Loucy (cell line): ENCODE measurements around the gene TECPR2.

Experiments used
- H2AFZ ChIP-seq: fragments of 200-600 bp; sonication (generic); 2 replicates; pipeline ENCODE4 v1.6.0; 2016; ENCODE audit warnings: antibody characterized with exemption, mild to moderate bottlenecking, low read length, moderate library complexity
- H3F3A ChIP-seq: fragments of 200-600 bp; 2 replicates; pipeline ENCODE4 v1.6.0; 2016; ENCODE audit warnings: antibody characterized with exemption, low read depth, mild to moderate bottlenecking
- H3K27me3 ChIP-seq: fragments of 200-600 bp; sonication (generic); 2 replicates; pipeline ENCODE4 v1.6.1; 2014; ENCODE audit warnings: low read length, mild to moderate bottlenecking; ENCODE audit not compliant: insufficient read depth, poor library complexity, severe bottlenecking
- H3K36me3 ChIP-seq: fragments of 200-600 bp; sonication (generic); 2 replicates; pipeline ENCODE4 v1.6.1; 2016; ENCODE audit warnings: low read length; ENCODE audit not compliant: insufficient read depth
- H3K4me1 ChIP-seq: fragments of 200-600 bp; sonication (generic); 2 replicates; pipeline ENCODE4 v1.5.1; 2014; ENCODE audit warnings: low read length, mild to moderate bottlenecking; ENCODE audit not compliant: insufficient read depth, poor library complexity, severe bottlenecking
- H3K4me2 ChIP-seq: fragments of 200-600 bp; sonication (generic); 2 replicates; pipeline ENCODE4 v1.6.0; 2014; ENCODE audit warnings: antibody characterized with exemption, low read length, low read depth, mild to moderate bottlenecking; ENCODE audit not compliant: poor library complexity, severe bottlenecking
- H3K4me3 ChIP-seq: fragments of 200-600 bp; sonication (generic); 2 replicates; pipeline ENCODE4 v1.5.1; 2014; ENCODE audit warnings: low read length, mild to moderate bottlenecking, mixed read lengths; ENCODE audit not compliant: poor library complexity, severe bottlenecking
- H3K79me2 ChIP-seq: fragments of 200-600 bp; sonication (generic); 2 replicates; pipeline ENCODE4 v1.6.1; 2014; ENCODE audit warnings: low read length; ENCODE audit not compliant: insufficient read depth
- H3K9ac ChIP-seq: fragments of 200-600 bp; sonication (generic); 2 replicates; pipeline ENCODE4 v1.6.0; 2014; ENCODE audit warnings: mild to moderate bottlenecking, low read depth, low read length, moderate library complexity; ENCODE audit not compliant: poor library complexity, severe bottlenecking
- H3K9me2 ChIP-seq: fragments of 200-600 bp; sonication (generic); replicated peaks from 2 replicates; pipeline ENCODE4 v1.6.1; 2016; ENCODE audit warnings: low read depth, low read length, mixed read lengths
- H3K9me3 ChIP-seq: fragments of 200-600 bp; sonication (generic); 2 replicates; pipeline ENCODE4 v1.6.1; 2014; ENCODE audit warnings: mild to moderate bottlenecking, antibody characterized with exemption, low read length, low read depth; ENCODE audit not compliant: insufficient read depth
- H4K20me1 ChIP-seq: fragments of 200-600 bp; sonication (generic); 2 replicates; pipeline ENCODE4 v1.6.0; 2014; ENCODE audit warnings: antibody characterized with exemption, low read length, mild to moderate bottlenecking; ENCODE audit not compliant: insufficient read depth, poor library complexity, severe bottlenecking
- EZH2phosphoT487 ChIP-seq: fragments of 200-600 bp; IDR thresholded peaks from 2 replicates; pipeline ENCODE4 v1.6.1; 2018; ENCODE audit warnings: antibody characterized with exemption, mild to moderate bottlenecking, moderate library complexity, borderline replicate concordance
- TF ChIP-seq, protein P1 (sequence below): fragments of 200-600 bp; sonication (generic); conservative IDR thresholded peaks from 2 replicates; pipeline ENCODE4 v1.5.1; 2014; ENCODE audit warnings: mild to moderate bottlenecking, antibody characterized with exemption, low read length

Gene TECPR2

DNA sequence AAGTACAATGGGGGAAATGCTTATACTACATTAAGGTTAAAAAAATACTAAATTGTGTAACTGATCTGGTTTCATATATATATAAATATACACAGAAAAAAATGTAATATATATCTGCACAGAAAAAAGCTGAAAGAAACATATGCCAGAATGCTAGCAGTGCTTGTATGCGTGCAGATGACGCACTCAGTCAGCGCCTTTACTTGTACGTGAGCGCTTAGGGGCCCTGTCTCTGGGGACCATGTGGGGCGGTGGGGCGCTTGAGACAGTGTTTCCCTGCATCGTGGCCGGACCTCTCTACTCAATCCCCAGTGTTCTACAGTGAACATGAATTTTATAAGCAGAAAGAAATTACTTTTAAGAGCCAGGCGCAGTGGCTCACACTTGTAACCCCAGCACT lies 139.8 kb downstream of the TECPR2 start:
- Histone ChIP-seq H3K9ac (no peak overlapping the region), H3K4me1 (peaks cover 9% of the 10 kb centered on the region), H3K9me2 (no peaks in the 10 kb centered on the region), H3K4me2 (no peak overlapping the region), H4K20me1 (no peaks in the 10 kb centered on the region), H3K36me3 (no peaks in the 10 kb centered on the region), H3K9me3 (no peaks in the 10 kb centered on the region), H2AFZ (no peak overlapping the region), H3K4me3 (no peak overlapping the region), H3F3A (no peaks in the 10 kb centered on the region), H3K79me2 (no peaks in the 10 kb centered on the region), H3K27me3 (no peaks in the 10 kb centered on the region)
- TF ChIP-seq EZH2phosphoT487, result no peak
- TF ChIP-seq, protein P1, sequence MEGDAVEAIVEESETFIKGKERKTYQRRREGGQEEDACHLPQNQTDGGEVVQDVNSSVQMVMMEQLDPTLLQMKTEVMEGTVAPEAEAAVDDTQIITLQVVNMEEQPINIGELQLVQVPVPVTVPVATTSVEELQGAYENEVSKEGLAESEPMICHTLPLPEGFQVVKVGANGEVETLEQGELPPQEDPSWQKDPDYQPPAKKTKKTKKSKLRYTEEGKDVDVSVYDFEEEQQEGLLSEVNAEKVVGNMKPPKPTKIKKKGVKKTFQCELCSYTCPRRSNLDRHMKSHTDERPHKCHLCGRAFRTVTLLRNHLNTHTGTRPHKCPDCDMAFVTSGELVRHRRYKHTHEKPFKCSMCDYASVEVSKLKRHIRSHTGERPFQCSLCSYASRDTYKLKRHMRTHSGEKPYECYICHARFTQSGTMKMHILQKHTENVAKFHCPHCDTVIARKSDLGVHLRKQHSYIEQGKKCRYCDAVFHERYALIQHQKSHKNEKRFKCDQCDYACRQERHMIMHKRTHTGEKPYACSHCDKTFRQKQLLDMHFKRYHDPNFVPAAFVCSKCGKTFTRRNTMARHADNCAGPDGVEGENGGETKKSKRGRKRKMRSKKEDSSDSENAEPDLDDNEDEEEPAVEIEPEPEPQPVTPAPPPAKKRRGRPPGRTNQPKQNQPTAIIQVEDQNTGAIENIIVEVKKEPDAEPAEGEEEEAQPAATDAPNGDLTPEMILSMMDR, result no peak

- Histone ChIP-seq H3F3A (no peaks in the 10 kb centered on the region), H3K36me3 (no peaks in the 10 kb centered on the region), H3K9me2 (no peaks in the 10 kb centered on the region), H3K4me2 (no peak overlapping the region), H3K79me2 (no peaks in the 10 kb centered on the region), H3K27me3 (no peaks in the 10 kb centered on the region), H3K9ac (no peak overlapping the region), H3K9me3 (no peaks in the 10 kb centered on the region), H3K4me3 (no peak overlapping the region), H3K4me1 (peaks cover 9% of the 10 kb centered on the region), H4K20me1 (no peaks in the 10 kb centered on the region), H2AFZ (no peak overlapping the region)
- TF ChIP-seq, protein P1, result no peak
- TF ChIP-seq EZH2phosphoT487, result no peak
Observed at GRCh38 chr14:102503641-102504327, 141.0 kb downstream of the TECPR2 start.

GRCh38 chr14:102504328-102504999 lies 141.7 kb downstream of the TECPR2 start:
- no peak overlapping the region for H3K4me2 ChIP-seq
- H3K36me3 ChIP-seq, result no peaks in the 10 kb centered on the region
- H3K4me3 ChIP-seq, result no peak overlapping the region
- no peak overlapping the region for H2AFZ ChIP-seq
- no peaks in the 10 kb centered on the region for H3K79me2 ChIP-seq
- no peak overlapping the region for H3K9ac ChIP-seq
- peaks cover 9% of the 10 kb centered on the region for H3K4me1 ChIP-seq
- H4K20me1 ChIP-seq, result no peaks in the 10 kb centered on the region
- H3K9me3 ChIP-seq, result no peaks in the 10 kb centered on the region
- no peaks in the 10 kb centered on the region for H3F3A ChIP-seq
- H3K27me3 ChIP-seq, result no peaks in the 10 kb centered on the region
- no peaks in the 10 kb centered on the region for H3K9me2 ChIP-seq
- TF ChIP-seq EZH2phosphoT487, result no peak
- TF ChIP-seq, protein P1, result no peak
